HEK293 (cell line): Measurements from ENCODE around the gene ACTRT2.

Experiments
- ATF2 ChIP-seq: fragments of 450-650 bp; formaldehyde crosslinking; IDR thresholded peaks from 2 replicates; pipeline ENCODE4 v1.5.1; 2016; ENCODE audit warnings: missing biosample characterization, missing genetic modification characterization, low read depth
- CTCF ChIP-seq: fragments of 450-650 bp; formaldehyde crosslinking; IDR thresholded peaks from 2 replicates; pipeline ENCODE4 v1.5.1; 2016; ENCODE audit warnings: missing biosample characterization, missing genetic modification characterization
- KLF1 ChIP-seq: fragments of 450-650 bp; formaldehyde crosslinking; IDR thresholded peaks from 2 replicates; pipeline ENCODE4 v1.5.1; 2016; ENCODE audit warnings: missing biosample characterization, missing genetic modification characterization
- YY1 ChIP-seq: fragments of 450-650 bp; formaldehyde crosslinking; IDR thresholded peaks from 2 replicates; pipeline ENCODE4 v1.5.1; 2018; ENCODE audit warnings: missing biosample characterization, missing genetic modification characterization
- ZBTB26 ChIP-seq: fragments of 450-650 bp; formaldehyde crosslinking; optimal IDR thresholded peaks from 2 replicates; pipeline ENCODE3; 2016; ENCODE audit warnings: missing biosample characterization, mild to moderate bottlenecking, missing genetic modification characterization
- ZNF23 ChIP-seq: fragments of 450-650 bp; formaldehyde crosslinking; IDR thresholded peaks from 2 replicates; pipeline ENCODE4 v1.5.1; 2016; ENCODE audit warnings: missing biosample characterization, missing genetic modification characterization, borderline replicate concordance
- ZNF26 ChIP-seq: fragments of 450-650 bp; formaldehyde crosslinking; IDR thresholded peaks from 2 replicates; pipeline ENCODE4 v1.5.1; 2016; ENCODE audit warnings: missing biosample characterization, missing genetic modification characterization
- ZNF274 ChIP-seq, 2 experiments: fragments of 200-500 bp in 1 of 2; fragments of 450-650 bp in 1 of 2; sonication (Bioruptor generic) in 1 of 2; formaldehyde crosslinking in 1 of 2; IDR thresholded peaks; 2 replicates each; pipeline versions ENCODE4 v1.5.1 to v1.6.1; 2014 to 2016; ENCODE audit warnings: borderline replicate concordance in 1 of 2, inconsistent platforms in 1 of 2, low read length in 1 of 2, missing biosample characterization in 1 of 2, missing genetic modification characterization in 1 of 2
- ZNF704 ChIP-seq: fragments of 450-650 bp; formaldehyde crosslinking; IDR thresholded peaks from 2 replicates; pipeline ENCODE4 v1.5.1; 2016; ENCODE audit warnings: missing biosample characterization, missing genetic modification characterization
- ZNF747 ChIP-seq: fragments of 450-650 bp; formaldehyde crosslinking; IDR thresholded peaks from 2 replicates; pipeline ENCODE4 v1.5.1; 2016; ENCODE audit warnings: missing biosample characterization, missing genetic modification characterization

- no peak for TF ChIP-seq ZNF747 (tag by site-specific recombination)
- no peak for TF ChIP-seq ATF2
- TF ChIP-seq ZBTB26 (tag by site-specific recombination) = no peak
- TF ChIP-seq ZNF26 (tag by site-specific recombination) = no peak
- TF ChIP-seq YY1 (tag by site-specific recombination) = no peak
- no peak for TF ChIP-seq CTCF (tag by site-specific recombination)
- no peak for TF ChIP-seq KLF1 (tag by site-specific recombination)
- no peak for TF ChIP-seq ZNF274 (IDR thresholded peaks at IDR 0.05; ENCODE audit: low read length)
- no peak for TF ChIP-seq ZNF274 (tag by site-specific recombination; IDR thresholded peaks at IDR 0.05; ENCODE audit: borderline replicate concordance)
- no peak for TF ChIP-seq ZNF704 (tag by site-specific recombination)
- no peak for TF ChIP-seq ZNF23 (tag by site-specific recombination)
Observed at GRCh38 chr1:2982615-2983318, 38.5 kb upstream of the ACTRT2 start.
